SJCRH30 (cell line): ENCODE results near the gene UMOD. TPM values are rescaled to one million over a fixed set of nuclear protein-coding genes. Genes with fewer than 3 reads are reported as not detected.
"Not testable (repeated sequence)": the region's sequence is repeated elsewhere in the genome, so short reads cannot be mapped to it uniquely, and the experiment has no call there.

Source experiments
- DNase-seq, 2 experiments: peaks; one replicate each; pipeline ENCODE4 v3.0.0-alpha.2; 2015 to 2020
- H3K27ac ChIP-seq: fragments of 250-450 bp; sonication (Bioruptor Pico); 2 replicates; pipeline ENCODE4 v1.5.1; 2020; ENCODE audit warnings: mild to moderate bottlenecking, moderate library complexity
- H3K27me3 ChIP-seq: fragments of 250-450 bp; sonication (Bioruptor Pico); 2 replicates; pipeline ENCODE4 v1.5.1; 2020; ENCODE audit warnings: mild to moderate bottlenecking, moderate library complexity
- H3K36me3 ChIP-seq: fragments of 250-450 bp; sonication (Bioruptor Pico); 2 replicates; pipeline ENCODE4 v1.5.1; 2020; ENCODE audit warnings: mild to moderate bottlenecking, moderate library complexity
- H3K4me1 ChIP-seq: fragments of 250-450 bp; sonication (Bioruptor Pico); 2 replicates; pipeline ENCODE4 v1.5.1; 2020; ENCODE audit warnings: mild to moderate bottlenecking, moderate library complexity
- H3K4me3 ChIP-seq: fragments of 250-450 bp; sonication (Bioruptor Pico); 2 replicates; pipeline ENCODE4 v1.5.1; 2020; ENCODE audit warnings: mild to moderate bottlenecking, moderate library complexity
- H3K9me3 ChIP-seq: fragments of 250-450 bp; sonication (Bioruptor Pico); replicated peaks from 2 replicates; pipeline ENCODE4 v1.5.1; 2020; ENCODE audit warnings: mild to moderate bottlenecking, moderate library complexity
- total RNA-seq: library from RNA; depleted of rRNA; stranded (reverse); fragments of >200 nt; shearing (Covaris generic); gene quantifications from 2 replicates; pipeline ENCODE4 v1.2.3, GENCODE V29; 2014

UMOD gene
- total RNA-seq, 1 experiment from 2014 or later = not detected

DNA sequence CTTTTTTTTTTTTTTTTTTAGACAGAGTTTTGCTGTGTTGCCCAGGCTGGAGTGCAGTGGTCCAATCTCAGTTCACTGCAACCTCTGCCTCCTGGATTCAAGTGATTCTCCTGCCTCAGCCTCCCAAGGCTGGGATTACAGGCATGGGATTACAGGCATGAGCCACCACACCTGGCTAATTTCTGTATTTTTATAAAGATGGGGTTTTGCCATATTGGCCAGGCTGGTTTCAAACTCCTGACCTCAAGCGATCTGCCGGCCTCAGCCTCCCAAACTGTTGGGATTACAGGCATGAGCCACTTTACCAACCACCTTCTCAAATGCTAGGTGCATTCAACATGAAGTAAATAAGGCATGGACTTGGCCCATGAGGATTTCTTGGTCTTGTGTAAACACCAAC is 31.5 kb downstream of the UMOD start:
- H3K36me3 ChIP-seq, H3K9me3 ChIP-seq, DNase-seq, H3K4me3 ChIP-seq, H3K4me1 ChIP-seq, H3K27ac ChIP-seq, H3K27me3 ChIP-seq: not testable (repeated sequence)

GRCh38 chr16:20320592-20320991 is 31.9 kb downstream of the UMOD start:
- Histone ChIP-seq H3K9me3 (no peaks in the 10 kb centered on the region), H3K4me3 (no peak overlapping the region), H3K36me3 (no peaks in the 10 kb centered on the region), H3K27ac (no peak overlapping the region), H3K4me1 (no peaks in the 10 kb centered on the region), H3K27me3 (no peaks in the 10 kb centered on the region)
- DNase-seq = no peak

DNA sequence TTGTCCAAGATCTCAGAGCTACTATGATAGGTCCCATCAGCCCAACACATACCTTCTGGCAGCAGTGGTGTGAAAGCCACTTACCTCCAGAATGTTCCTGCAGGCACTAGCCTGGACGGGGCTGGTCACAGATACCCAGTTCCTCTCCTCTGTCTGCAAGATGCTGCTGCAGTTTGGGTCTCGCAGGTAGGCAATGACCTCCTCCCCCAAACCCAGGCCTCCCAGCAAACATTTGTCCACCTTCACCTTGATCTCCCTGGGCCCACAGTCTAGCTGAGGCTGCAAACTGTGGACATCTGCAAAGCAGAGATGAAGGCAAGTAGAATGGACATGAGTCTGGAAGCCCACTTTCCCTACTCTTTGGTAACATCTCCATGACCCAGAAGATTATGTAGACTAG is 32.3 kb downstream of the UMOD start:
- DNase-seq = no peak
- H3K27me3 ChIP-seq = no peaks in the 10 kb centered on the region
- H3K9me3 ChIP-seq = no peaks in the 10 kb centered on the region
- no peak overlapping the region for H3K27ac ChIP-seq
- no peak overlapping the region for H3K4me3 ChIP-seq
- H3K4me1 ChIP-seq = no peaks in the 10 kb centered on the region
- H3K36me3 ChIP-seq = no peaks in the 10 kb centered on the region

GRCh38 chr16:20319406-20319805 is 33.1 kb downstream of the UMOD start:
- Histone ChIP-seq H3K36me3 (no peaks in the 10 kb centered on the region), H3K27me3 (no peaks in the 10 kb centered on the region), H3K4me3 (no peak overlapping the region), H3K27ac (no peak overlapping the region), H3K4me1 (no peaks in the 10 kb centered on the region), H3K9me3 (no peaks in the 10 kb centered on the region)
- no peak for DNase-seq

DNA sequence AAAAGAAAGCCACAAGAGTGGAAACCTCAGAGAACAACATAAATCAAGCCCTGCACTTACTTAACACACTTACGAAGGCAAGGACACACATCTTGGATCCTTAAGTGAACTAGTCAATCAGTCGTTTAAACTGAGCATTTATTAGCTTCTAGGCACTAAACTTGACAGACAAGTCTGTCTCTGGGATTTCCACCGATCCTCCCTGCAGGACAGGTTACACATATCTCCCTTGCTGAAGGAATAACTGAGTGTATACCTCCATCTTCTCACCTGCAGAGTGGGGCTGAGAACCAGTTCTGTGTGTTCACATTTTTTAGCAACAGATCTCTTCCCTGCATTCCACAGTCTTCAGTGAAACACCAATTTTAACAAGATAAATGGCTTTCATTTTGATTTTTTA is 34.1 kb downstream of the UMOD start:
- Histone ChIP-seq H3K27ac (no peak overlapping the region), H3K9me3 (no peaks in the 10 kb centered on the region), H3K36me3 (no peaks in the 10 kb centered on the region), H3K4me1 (no peaks in the 10 kb centered on the region), H3K27me3 (no peaks in the 10 kb centered on the region), H3K4me3 (no peak overlapping the region)
- no peak for DNase-seq

GRCh38 chr16:20318006-20318405 is 34.5 kb downstream of the UMOD start:
- no peak for DNase-seq
- Histone ChIP-seq H3K36me3 (no peaks in the 10 kb centered on the region), H3K27me3 (no peaks in the 10 kb centered on the region), H3K27ac (no peak overlapping the region), H3K9me3 (no peaks in the 10 kb centered on the region), H3K4me3 (no peak overlapping the region), H3K4me1 (no peaks in the 10 kb centered on the region)

- Histone ChIP-seq H3K27ac (no peak overlapping the region), H3K36me3 (no peaks in the 10 kb centered on the region), H3K4me1 (no peaks in the 10 kb centered on the region), H3K4me3 (no peak overlapping the region), H3K9me3 (no peaks in the 10 kb centered on the region), H3K27me3 (no peaks in the 10 kb centered on the region)
- DNase-seq = no peak
Observed at GRCh38 chr16:20317117-20317516, 35.4 kb downstream of the UMOD start.

- no peak for DNase-seq
- H3K36me3 ChIP-seq = no peaks in the 10 kb centered on the region
- H3K9me3 ChIP-seq = no peaks in the 10 kb centered on the region
- H3K27me3 ChIP-seq = no peaks in the 10 kb centered on the region
- no peaks in the 10 kb centered on the region for H3K4me1 ChIP-seq
- H3K27ac ChIP-seq = no peak overlapping the region
- no peak overlapping the region for H3K4me3 ChIP-seq
Observed at GRCh38 chr16:20316715-20317114, 35.8 kb downstream of the UMOD start.

- no peak for DNase-seq
- no peaks in the 10 kb centered on the region for H3K4me1 ChIP-seq
Observed at GRCh38 chr16:20315764-20316163, 36.8 kb downstream of the UMOD start.

GRCh38 chr16:20314575-20314974 is 37.9 kb downstream of the UMOD start:
- Histone ChIP-seq H3K36me3 (no peaks in the 10 kb centered on the region), H3K4me3 (no peak overlapping the region), H3K27me3 (no peaks in the 10 kb centered on the region), H3K9me3 (no peaks in the 10 kb centered on the region), H3K27ac (no peak overlapping the region), H3K4me1 (no peaks in the 10 kb centered on the region)
- no peak for DNase-seq

More at GRCh38 chr16:20315764-20316163, 36.8 kb downstream of the UMOD start:
- Histone ChIP-seq H3K27me3 (no peaks in the 10 kb centered on the region), H3K27ac (no peak overlapping the region), H3K9me3 (no peaks in the 10 kb centered on the region), H3K36me3 (no peaks in the 10 kb centered on the region), H3K4me3 (no peak overlapping the region)

DNA sequence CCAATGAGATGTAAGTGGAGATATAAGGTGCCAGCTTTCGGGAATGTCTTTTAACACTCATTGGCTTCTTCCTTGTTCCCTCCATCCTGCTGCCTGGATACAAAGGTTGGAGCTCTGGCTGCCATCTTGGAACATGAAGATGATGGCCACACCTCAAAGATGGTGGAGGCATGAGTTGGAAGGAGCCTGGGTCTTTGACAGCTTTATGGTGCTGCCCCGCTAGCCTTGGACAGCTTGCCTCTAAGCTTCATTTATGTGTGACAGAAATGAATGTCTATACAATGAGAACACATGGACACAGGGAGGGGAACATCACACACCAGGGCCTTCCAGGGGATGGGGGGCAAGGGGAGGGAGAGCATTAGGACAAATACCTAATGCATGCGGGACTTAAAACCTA is 38.8 kb downstream of the UMOD start:
- Histone ChIP-seq H3K27me3 (no peaks in the 10 kb centered on the region), H3K36me3 (no peaks in the 10 kb centered on the region), H3K4me3 (no peak overlapping the region), H3K27ac (no peak overlapping the region), H3K4me1 (no peaks in the 10 kb centered on the region), H3K9me3 (no peaks in the 10 kb centered on the region)
- DNase-seq = no peak

- H3K4me3 ChIP-seq, DNase-seq, H3K36me3 ChIP-seq: not testable (repeated sequence)
Observed at GRCh38 chr16:20312536-20313095, 39.9 kb downstream of the UMOD start.

DNA sequence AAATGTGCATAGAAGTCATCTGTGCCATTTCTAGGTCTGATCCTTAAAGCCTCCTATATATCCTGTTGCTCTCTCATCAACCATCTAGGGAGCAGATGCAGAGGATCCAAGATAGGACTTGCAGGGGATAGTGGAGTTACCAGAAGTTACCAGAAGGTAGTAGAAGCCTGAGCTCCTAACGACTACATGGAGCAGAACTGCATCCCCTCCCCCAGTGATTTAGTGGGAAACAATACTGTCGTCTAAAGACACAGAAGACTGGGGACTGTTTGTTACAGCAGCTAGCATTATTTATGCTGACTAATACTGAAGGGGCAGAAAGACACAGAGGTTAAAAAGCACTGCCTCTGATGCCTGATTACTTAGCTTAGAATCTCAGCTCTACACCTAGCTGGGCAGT is 41.0 kb downstream of the UMOD start:
- Histone ChIP-seq H3K4me1 (no peaks in the 10 kb centered on the region), H3K36me3 (no peaks in the 10 kb centered on the region), H3K9me3 (no peaks in the 10 kb centered on the region), H3K27me3 (no peaks in the 10 kb centered on the region), H3K4me3 (no peak overlapping the region), H3K27ac (no peak overlapping the region)
- no peak for DNase-seq

More at GRCh38 chr16:20312536-20313095, 39.9 kb downstream of the UMOD start:
- H3K9me3 ChIP-seq, H3K4me1 ChIP-seq, H3K27me3 ChIP-seq, H3K27ac ChIP-seq: not testable (repeated sequence)

- H3K4me3 ChIP-seq = no peak overlapping the region
- H3K27ac ChIP-seq = no peak overlapping the region
- H3K27me3 ChIP-seq = no peaks in the 10 kb centered on the region
- no peaks in the 10 kb centered on the region for H3K36me3 ChIP-seq
- DNase-seq = no peak
- H3K9me3 ChIP-seq = no peaks in the 10 kb centered on the region
- no peaks in the 10 kb centered on the region for H3K4me1 ChIP-seq
Observed at GRCh38 chr16:20310421-20311395, 41.8 kb downstream of the UMOD start.

DNA sequence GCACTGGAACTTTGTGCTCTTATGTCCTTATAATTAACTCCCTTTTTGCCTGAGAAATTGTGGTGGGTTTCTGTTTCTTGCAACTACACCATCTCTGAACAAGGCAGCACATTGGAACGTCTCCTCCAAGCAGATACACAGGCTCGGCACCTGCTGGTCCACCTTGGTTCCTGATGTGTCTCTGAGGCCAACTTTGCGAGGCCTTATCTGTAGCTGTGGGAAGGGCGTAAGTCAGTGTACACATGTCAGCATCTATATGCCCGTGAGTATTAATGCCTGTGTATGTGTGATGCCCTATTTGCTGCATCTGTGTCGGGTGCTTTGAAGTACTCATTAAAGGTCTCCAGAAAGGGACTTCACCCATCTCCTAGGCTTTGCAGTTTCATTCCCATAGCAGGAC is 42.7 kb downstream of the UMOD start:
- no peak for DNase-seq
- no peaks in the 10 kb centered on the region for H3K27me3 ChIP-seq
- no peaks in the 10 kb centered on the region for H3K9me3 ChIP-seq
- no peak overlapping the region for H3K27ac ChIP-seq
- no peaks in the 10 kb centered on the region for H3K4me1 ChIP-seq
- no peak overlapping the region for H3K4me3 ChIP-seq
- no peaks in the 10 kb centered on the region for H3K36me3 ChIP-seq
